ENCODE measurements around the gene FUT6.
A peak's percentile ranks its signal among the peaks of the same experiment; 100 is the strongest.

The FUT6 gene

DNA sequence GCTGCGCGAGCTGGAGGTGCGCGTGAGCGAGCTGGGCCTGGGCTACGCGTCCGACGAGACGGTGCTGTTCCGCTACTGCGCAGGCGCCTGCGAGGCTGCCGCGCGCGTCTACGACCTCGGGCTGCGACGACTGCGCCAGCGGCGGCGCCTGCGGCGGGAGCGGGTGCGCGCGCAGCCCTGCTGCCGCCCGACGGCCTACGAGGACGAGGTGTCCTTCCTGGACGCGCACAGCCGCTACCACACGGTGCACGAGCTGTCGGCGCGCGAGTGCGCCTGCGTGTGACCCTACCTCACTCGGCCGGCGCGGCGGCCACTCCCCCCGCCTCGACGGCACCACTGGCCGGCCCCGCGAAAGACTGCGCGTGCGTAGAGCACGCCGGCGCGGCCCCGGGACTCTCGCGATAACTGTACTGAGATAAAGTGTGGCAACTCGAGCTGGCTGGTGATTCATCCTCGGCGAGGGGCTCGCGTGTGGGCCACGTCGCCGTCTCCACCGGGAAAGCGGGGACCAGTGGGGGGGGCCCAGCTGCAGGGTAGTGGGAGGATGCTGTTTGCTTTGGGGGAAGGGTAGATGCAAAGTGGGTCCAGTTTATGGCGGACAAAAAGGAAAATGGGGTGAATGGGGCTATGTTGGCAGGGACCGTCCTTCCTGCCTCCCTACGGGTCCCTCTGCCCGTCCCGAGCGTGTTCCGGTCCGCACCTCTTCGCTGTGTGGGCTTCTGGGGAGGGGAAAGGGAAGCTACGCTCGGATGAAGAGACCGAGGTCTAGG is 11.4 kb downstream of the FUT6 start:
- DNase-seq: peak; percentile 92

DNA sequence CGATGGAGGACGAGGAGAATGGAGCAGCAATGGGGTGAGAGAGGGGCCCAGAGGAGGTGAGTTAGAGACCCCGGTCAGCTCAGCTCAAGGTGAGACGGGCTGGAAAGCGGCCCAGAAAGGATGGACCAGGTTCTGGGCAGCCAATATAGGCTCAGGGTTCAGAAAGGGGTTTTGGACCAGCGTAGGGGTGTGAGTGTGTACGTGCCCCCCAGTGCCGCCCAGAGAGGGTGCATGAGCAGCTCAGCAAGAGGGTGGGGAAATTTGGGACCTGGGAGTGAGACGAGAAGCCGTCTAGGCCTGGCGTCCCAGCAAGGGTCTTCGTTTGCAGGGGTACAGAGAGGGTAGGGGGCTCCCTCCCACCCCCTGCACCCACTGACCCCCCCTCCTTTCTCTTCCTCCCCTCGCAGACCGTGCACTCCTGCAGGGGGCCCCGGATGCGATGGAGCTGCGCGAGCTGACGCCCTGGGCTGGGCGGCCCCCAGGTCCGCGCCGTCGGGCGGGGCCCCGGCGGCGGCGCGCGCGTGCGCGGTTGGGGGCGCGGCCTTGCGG is 12.1 kb downstream of the FUT6 start:
- no peak for DNase-seq

DNA sequence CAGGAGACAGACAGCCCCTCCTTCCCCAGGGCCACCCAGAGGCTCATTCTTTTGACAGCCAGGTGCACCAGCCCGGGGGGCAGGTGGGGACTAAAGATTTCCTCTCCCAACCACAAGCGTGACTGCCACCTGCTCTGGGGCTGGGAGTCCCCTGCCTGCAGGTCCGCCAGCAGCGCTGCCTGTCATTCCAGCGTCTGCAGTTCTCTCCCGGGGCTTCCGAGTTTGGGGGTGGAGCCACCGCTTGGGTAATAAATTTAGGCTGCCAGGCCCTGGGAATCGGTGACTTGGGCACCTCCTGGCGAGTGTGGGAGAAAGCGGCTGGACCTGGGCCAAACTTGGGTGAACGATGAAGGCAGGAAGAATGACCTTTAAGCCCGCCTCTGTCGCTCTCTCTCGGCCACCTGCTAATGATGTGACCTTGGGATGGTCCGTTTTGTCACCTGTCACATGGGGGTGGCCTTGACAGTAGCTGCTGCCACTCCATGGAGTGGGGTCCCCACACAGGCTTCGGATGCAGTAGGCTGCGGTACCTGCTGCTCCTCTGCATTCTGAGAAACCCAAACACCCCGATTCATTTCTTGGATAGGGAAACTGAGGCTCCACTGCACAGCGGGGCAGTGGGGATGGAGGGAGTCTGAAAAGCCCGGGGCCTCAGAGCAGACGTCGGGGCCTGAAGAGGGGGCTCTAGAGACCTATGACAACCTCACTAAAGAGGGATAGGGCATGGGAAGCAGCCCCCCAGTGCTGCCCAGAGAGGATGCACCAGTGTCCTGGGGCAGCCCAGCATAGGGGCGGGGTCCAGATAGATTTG is 12.8 kb downstream of the FUT6 start:
- peak; percentile 96 for DNase-seq

DNA sequence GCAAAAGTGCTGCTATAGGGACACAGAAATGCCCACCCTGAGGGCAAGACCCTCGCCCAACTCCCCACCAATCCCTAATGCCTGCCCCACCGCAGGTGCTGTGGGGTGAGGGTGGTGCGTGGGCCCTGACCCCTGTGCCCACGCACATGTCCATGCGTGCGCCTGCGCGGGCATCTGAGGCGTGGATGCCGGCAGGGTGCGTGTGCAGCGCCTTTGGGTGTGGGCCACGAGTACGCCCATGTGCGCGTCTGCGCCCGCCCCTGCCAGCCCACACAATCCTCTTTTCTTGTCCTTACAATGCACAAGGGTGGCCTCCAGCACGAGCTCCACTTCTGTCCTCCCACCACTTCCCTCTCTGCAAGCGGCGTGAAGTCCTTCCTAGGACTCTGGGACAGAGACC is 14.3 kb downstream of the FUT6 start:
- DNase-seq: no peak

DNA sequence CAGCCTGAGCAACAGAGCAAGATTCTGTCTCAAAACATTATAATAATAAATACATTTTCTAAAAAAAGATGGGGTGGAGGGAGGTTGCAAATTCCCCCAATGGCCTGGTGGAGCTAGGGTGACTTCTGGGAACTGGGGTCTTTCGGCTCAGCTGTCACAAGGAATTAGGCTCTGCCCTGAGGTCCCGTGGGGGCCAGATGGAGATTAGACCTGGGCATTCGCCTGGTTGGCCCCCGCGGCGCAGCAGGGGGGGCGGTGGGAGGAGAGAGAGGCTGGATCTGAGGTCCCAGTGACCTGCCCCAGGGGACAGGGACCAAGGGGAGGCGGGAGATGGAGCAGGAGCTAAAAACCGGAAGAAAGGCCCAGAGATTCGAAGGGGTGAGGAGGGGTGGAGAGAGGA is 14.8 kb downstream of the FUT6 start:
- no peak for DNase-seq

DNA sequence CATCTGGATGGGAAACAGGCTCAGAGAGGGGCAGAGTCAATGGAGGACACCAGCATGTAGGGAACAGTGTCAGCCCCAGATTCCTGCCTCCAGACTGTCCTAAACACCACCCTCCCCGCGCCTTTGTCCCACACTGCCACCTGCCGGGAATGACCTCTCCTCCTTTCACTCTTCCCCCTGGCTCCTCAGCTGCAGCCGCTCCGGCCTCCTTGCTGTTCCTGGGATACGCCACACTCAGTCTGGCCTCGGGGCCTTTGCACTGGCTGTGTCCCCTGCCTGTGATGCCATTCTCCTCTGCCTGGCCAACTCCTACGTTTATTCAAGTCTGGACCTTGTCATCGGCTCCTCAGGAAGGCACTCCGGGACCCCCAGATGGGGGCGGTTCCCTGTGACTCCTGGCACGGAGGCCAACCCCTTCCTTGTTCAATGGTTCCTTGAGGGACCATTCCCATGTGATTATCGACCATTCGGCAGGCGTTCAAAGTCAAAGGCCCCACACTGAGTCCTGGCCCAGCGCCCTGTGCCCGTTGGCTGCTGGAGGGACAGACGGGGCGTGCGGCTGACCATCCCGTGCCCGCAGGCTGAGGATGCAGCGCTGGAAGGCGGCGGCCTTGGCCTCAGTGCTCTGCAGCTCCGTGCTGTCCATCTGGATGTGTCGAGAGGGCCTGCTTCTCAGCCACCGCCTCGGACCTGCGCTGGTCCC is 15.8 kb downstream of the FUT6 start:
- no peak for DNase-seq

DNA sequence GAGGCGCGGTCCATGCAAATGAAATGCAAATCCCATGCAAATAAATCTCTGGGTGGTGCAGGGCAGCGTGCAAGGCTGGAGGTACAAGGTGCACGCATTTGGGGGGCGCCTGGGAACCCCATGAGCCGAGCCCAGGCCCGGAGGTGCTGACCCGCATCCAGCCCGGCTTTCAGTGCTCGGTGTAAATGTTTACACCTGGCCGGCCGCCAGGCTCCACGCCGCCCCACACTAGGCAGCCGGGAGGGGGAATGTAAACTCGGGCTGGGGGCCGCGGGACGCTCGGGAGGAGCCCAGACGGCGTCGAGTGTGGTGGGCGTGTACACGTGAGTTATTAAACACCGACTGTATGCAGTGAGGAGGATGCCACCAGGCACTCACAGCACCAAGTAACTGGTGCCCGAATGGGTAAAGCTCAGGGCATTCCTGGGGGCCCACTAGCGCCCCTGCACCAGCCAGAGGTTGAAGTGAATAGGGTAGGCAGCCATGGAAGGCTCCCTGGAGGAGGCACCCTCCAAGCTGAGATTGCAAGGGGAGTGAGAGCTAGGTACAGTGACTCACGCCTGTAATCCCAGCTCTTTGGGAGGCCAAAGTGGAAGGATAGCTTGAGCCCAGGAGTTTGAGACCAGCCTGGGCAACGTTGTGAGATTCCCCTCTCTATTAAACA is 17.2 kb downstream of the FUT6 start:
- no peak for DNase-seq

DNA sequence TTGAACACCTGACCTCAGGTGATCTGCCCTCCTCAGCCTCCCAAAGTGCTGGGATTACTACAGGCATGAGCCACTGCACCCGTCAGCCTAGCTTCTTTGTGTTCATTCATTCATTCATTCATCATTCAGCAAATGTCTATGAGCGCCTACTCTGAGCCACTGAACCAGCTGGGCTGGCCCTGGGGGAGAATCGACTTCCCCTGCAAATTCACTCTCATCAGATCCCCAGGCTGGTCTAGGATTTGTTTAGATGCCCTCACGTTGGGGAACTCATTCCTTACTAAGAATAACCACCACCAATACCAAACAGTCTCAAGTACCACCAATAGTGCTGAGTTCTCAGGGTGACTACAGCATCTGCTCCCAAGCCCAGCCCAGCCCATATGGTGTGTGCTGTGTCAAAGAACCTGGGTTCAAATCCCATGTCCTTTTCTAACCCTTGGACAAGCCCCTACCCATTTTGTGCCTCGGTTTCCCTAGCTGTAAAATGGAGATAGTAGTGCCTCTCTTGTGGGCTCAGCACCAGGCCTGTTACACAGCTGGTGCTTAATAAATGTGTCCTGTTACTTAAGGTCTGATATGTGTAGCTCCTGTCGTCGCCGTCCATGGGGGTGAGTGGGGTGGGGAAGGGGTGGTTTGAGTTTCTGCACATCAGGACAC is 17.9 kb downstream of the FUT6 start:
- DNase-seq: no peak

DNA sequence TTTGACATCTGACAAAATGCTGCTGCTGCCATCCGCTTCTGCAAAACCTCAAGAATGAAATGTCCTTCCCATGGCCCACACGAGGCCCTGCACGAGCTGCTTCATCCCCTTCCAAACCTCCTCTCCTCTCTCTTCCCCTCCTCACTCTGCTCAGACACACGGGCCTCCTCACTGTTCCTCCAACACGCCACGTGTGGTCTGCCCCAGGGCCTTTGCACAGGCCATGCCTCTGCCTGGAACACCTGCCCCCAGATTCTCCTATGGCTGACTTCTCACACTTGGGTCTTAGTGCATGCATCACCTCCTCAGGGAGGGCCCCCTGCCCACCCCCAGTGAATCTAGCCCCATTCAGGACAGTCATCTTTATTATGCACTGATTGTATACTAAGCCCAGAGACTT is 18.7 kb downstream of the FUT6 start:
- DNase-seq: no peak

DNA sequence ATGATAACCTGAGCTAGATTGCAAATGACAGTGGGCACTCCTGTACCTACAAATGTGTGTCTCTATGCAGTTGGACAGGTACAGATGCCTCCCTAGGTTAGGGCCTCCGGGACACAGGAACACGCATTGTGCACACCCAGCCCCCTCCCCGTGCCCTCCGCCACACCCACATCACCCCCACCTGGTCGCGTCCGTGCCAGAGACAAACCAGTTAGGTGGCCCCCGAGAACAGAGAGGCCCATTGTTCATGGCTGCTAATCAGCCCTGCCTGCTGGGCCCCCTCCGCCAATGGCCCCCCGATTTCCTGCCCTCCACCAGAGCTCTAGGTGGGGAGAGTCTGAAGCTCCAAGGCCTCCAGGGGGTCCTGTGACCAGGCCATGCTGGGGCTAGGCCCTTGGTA is 20.9 kb downstream of the FUT6 start:
- DNase-seq: no peak

DNA sequence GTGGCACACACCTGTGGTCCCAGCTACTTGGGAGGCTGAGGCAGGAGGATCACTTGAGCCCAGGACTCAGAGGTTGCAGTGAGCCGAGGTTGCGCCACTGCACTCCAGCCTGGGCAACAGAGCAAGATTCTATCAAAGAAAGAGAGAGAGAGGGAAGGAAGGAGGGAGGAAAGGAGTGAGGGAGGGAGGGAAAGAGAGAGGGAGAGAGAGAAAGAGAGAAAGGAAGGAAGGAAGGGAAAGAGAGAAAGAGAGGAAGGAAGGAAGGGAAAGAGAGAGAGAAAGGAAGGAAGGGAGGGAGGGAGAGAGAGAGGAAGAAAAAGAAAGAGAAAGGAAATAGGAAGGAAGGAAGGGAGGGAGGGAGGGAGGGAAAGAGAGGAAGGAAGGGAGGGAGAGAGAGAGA is 22.3 kb downstream of the FUT6 start:
- no peak for DNase-seq

DNA sequence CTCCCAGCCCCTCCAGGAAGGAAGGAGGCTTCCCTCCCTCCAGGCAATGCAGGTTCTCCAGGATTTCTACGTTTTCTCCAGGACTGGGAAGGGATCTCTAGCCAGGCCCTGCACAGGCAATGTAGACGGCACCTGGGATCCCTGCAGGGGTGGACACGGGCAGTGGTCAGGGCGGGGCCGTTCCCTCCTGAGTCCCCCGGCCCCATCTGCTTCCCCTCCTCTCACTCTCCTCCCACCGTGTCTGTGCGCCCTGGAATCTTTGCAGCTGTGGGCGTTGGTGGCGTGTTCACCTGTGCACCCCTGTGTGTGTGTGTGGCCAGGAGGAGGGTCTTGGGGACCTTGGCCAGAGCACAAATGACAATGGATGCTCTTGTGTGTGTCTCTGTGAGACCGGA is 24.7 kb downstream of the FUT6 start:
- no peak for DNase-seq

DNA sequence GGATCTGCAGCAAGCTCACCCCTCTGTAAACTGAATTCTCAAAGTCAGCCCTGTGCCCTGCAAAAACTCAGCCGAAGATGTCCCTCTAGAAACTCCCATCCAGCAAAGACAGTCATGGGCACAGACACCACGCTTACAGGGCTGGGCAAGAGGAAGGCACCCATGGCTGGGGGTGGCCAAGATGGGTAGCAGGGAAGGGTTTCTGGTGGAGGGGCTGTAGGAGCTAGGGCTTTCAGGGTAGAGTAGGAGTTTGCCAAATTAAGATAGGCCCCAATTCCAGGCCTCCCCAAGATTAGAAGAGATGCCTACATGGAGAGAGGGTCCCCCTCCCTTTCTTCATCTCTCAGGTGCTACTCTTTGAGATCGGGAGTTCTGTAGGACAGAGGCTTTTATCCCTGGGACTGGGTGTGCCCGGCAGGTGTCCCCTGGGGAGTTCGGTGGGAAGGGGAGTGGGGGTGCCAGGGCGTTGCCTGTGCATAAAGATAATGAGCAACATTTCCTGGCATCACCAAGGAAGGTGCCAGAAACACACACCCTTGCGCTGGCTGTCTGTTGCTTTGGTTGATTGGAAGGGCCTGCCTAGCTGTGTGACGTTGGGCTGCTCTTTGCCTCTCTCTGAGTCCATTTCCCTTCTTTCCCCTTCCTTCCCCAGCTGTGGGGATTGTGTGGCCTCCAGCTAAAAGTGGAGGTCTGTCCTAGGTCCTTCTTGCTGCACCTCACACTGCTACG is 25.2 kb downstream of the FUT6 start:
- DNase-seq: no peak

DNA sequence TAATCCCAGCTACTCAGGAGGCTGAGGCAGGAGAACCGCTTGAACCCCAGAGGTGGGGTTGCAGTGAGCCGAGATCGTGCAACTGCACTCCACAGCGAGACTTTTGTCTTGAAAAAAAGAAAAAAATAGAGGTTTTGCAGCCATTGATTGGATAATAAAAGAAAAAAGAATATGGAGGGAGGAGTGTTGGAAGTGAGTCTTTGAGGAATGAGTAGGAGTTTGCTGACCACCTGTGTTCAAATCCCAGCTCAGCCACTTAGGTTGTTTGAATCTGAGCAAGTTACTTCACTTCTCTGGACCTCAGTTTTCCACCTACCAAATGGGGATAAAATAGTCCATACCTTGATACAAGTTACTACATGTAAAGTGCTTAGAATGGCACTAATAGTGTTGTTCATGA is 28.4 kb downstream of the FUT6 start:
- no peak for DNase-seq

DNA sequence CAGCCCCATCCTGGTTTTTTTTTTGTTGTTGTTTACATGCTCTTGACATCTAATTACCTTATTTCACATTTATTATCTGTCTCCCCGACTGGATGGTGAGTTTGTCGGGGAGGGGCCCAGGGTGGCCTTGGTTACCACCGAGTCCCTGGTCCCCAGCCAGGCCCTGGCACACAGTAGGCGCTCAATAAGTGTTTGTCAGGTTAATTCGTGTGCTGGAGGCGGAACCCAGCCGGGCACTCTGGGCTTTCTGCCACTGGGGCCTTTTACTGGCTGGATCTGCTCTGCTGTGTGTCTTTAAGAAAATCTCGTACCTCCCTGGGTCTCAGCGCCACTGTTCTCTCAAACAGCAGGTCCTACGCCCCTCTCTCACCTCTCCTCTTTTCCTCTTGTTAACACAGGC is 30.0 kb downstream of the FUT6 start:
- no peak for DNase-seq

DNA sequence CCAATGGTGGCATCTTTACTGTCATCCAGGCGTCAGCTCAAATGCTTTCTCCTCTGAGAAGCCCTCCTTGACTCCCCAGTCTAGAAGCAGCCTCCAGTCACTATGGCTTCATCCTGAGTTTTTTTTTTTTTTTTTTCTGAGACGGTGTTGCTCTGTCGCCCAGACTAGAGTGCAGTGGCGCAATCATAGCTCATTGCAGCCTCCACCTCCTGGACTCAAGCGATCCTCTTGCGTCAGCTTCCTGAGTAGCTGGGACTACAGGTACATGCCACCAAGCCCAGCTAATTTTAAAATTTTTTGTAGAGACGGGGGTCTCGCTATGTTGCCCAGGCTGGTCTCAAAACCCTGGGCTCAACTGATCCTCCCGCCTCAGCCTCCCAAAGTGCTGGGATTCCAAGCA is 30.4 kb downstream of the FUT6 start:
- DNase-seq: no peak

DNA sequence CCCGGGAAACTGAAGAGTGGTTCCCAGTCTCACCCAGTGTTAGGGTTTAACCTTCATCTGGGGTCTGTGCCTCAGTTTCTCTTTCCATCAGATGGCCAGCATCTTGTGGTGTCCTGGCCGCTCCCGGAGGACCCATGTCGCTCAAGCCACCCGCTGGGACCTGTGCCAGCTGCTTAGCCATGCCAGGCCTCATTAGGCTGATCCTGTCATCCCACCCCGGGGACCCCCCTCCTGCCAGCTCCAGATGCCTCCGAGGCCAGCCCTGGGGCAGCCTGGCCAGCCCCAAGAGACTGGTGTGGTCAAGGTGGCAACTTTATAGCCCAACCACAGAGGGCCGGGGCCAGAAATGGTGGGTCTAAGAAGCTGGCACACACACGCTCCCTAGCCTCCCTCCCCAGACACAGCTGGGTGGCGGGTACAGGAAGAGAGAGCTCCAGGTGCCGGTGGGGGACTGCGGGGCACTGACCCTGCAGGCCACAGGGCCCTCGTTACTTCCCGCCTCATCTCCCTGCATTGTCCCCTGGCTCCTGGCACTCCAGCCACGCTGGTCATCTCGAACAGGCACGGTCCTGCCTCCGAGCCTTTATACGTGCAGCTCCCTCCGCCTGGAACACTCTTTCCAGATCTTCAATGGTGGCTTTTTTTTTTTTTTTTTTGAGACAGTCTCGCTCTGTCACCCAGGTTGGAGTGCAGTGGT is 31.2 kb downstream of the FUT6 start:
- no peak for DNase-seq

DNA sequence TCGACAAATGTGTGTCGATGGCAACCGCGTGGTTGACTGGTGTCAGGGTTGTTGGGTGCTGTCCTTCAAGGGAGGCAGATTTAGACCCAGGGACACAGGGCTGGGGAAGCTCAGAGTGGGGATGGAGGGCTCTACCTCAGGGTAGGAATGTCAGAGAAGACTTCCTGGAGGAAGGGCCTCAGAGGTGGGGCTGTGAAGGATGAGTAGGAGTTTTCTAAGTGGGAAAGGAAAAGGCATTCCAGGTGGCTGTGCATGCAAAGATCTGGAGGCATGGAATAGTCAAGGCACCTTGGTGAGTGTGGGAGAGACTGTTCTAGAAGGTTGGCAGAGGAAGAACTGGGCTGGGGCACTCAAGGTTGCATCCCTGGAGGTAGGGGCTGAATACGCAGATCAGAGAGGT is 32.6 kb downstream of the FUT6 start:
- no peak for DNase-seq

DNA sequence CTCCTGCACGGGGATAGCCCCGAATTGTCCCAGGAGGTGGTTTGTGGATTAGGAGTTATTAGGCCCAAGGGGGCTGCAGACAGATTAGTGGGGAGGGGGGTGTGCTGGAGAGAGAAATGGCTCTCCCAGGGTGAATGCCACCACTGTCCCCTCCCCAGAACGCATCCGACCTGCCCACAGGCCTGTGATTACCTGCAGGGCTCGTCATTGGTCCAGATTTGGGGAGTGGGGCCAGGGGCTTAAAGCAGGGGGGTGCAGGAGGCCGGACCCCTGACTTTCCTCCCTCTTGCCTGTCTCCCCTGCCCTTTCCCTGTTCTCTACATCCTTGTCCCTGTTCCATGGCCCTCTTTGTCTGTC is 33.4 kb downstream of the FUT6 start:
- DNase-seq: no peak

DNA sequence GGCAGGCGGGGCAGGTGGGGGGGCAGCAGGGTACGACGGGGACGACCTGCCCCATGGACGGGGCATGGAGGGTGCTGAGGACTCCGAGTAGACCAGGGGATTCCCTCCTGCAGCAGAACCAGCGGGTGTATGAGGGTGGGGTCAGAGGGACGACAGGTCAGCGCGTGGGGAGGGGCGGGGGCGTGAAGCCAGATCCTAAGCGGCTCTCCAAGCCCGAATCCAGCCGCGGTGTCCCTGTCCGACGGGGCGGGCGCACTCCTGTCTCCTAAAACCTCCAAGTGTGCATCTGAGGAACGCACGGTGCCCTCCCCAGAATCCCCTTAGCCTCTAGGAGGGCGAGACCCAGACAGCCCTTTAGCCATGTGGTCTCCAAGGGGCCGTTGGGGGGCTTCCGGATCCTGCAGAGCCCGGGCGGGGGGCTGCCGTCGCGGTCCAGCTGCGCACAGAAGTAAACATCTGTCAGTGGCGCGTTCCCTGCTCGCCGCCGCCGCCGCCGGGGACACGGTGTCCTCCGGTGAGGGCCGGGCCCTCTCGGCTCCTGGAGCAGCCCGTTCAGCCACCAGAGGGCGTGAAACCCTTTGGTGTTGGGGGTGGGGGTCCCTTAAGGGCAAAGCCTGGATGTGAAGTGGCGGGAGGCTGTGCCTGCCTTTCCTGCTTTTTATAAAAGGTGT is 33.9 kb downstream of the FUT6 start:
- peak; percentile 75 for DNase-seq
